ENCODE measurements around the gene ABCC1.

ABCC1 gene

GRCh38 chr16:15993946-15994665, 44.7 kb downstream of the ABCC1 start:
- no peak for DNase-seq (ENCODE audit: low spot score)

- DNase-seq (ENCODE audit: low spot score), result no peak
Observed at GRCh38 chr16:15996432-15997109, 47.2 kb downstream of the ABCC1 start.

GRCh38 chr16:16000685-16001084, 51.3 kb downstream of the ABCC1 start:
- DNase-seq (ENCODE audit: low spot score), result no peak

- no peak for DNase-seq (ENCODE audit: low spot score)
Observed at GRCh38 chr16:16001596-16002255, 52.3 kb downstream of the ABCC1 start.

- no peak for DNase-seq (ENCODE audit: low spot score)
Observed at GRCh38 chr16:16003719-16004313, 54.4 kb downstream of the ABCC1 start.

DNA sequence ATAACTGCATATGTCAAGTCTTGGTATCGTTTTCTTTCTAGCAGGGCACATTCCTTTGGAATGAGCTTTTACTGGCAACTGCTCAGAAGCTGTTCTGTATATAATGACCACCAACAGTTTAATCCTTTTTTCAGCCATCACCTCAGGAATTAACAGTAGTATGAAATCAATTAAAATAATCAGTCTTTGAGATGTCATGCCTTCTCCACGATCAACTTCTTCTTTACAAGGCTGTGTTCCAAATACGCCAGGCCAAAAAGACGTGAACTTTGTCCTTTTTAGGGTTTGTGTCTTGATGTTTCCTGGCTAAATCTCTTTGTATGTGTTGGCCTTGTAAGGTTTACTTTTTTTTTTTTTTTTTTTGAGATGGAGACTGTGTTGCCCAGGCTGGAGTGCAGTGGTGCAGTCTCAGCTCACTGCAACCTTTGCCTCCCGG, 54.9 kb downstream of the ABCC1 start:
- no peak for DNase-seq (ENCODE audit: low spot score)

DNA sequence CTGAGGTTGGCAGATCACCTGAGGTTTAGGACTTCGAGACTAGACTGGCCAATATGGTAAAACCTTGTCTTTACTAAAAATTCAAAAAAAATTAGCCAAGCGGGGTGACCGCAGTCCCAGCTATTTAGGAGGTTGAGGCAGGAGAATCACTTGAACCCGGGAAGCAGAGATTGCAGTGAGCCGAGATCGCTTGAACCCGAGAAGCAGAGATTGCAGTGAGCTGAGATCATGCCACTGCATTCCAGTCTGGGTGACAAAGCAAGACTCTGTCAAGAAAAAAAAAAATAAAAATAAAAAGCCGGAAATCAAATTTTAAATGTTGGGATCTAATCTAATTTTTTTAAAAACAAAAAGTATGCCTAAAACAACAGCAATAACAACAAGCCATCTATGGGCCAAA, 56.3 kb downstream of the ABCC1 start:
- no peak for DNase-seq (ENCODE audit: low spot score)

GRCh38 chr16:16006650-16007049, 57.2 kb downstream of the ABCC1 start:
- DNase-seq (ENCODE audit: low spot score), result no peak

DNA sequence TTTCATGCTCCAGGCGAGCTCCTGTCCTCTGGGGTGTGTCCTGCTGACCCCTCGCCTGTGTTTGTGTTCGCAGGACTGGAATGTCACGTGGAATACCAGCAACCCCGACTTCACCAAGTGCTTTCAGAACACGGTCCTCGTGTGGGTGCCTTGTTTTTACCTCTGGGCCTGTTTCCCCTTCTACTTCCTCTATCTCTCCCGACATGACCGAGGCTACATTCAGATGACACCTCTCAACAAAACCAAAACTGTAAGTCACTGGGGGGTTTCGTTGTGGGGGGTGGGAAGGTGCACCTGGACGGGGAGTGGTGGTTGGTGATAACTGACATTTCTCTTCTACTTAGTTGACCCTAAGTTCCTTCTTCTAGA, 58.3 kb downstream of the ABCC1 start:
- DNase-seq (ENCODE audit: low spot score), result no peak

DNA sequence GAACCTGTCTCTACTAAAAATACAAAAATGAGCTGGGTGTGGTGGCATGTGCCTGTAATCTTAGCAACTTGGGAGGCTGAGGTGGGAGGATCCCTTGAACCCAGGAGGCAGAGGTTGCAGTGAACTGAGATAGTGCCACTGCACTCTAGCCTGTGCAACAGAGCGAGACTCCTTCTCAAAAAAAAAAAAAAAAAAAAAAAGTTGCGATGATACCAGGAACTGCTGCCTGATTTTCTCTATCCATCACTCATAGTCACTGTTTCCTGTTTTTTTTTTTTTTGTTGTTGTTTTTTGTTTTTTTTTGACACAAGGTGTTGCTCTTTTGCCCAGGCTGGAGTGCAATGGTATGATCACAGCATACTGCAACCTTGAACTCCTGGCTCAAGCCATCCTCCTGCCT, 59.2 kb downstream of the ABCC1 start:
- DNase-seq (ENCODE audit: low spot score), result no peak

DNA sequence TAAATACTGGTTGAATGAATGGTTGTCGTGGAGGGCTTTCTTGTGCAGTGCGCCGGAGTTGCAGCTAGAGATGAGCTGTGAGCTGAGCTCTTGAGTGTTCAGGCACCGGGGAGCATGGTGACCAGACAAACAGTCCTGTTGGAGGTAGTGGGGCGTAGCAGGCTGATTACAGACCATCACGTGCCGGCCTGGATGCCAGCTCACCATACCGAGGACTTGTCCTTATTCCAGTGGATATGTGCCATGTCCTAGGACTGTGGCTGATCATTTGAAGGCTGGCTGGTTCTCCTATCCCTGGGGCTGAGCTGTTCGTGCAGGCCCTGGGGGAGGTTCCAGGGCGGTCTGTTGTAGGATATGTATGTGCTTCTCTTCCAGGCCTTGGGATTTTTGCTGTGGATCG, 60.0 kb downstream of the ABCC1 start:
- DNase-seq (ENCODE audit: low spot score), result no peak

DNA sequence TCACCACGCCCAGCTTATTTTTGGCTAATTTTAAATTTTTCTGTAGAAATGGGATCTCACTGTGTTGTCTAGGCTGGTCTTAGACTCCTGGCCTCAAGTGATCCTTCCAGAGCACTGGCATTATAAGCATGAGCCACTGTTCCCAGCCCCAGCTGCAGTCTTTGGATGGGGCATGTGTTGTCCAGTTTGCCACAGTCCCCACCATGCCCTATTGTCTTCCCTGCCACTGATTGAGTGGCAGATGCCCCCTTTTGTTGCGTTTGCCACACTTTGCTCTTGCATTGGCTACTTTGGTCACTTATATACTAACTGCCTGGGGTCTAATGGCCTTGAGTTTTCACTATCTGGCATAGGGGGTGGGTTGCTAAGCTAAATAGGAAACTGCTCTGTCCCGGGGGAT, 60.8 kb downstream of the ABCC1 start:
- DNase-seq (ENCODE audit: low spot score), result no peak

GRCh38 chr16:16012144-16012543, 62.7 kb downstream of the ABCC1 start:
- DNase-seq (ENCODE audit: low spot score), result no peak

- DNase-seq (ENCODE audit: low spot score), result no peak
Observed at GRCh38 chr16:16013812-16014211, 64.4 kb downstream of the ABCC1 start.

DNA sequence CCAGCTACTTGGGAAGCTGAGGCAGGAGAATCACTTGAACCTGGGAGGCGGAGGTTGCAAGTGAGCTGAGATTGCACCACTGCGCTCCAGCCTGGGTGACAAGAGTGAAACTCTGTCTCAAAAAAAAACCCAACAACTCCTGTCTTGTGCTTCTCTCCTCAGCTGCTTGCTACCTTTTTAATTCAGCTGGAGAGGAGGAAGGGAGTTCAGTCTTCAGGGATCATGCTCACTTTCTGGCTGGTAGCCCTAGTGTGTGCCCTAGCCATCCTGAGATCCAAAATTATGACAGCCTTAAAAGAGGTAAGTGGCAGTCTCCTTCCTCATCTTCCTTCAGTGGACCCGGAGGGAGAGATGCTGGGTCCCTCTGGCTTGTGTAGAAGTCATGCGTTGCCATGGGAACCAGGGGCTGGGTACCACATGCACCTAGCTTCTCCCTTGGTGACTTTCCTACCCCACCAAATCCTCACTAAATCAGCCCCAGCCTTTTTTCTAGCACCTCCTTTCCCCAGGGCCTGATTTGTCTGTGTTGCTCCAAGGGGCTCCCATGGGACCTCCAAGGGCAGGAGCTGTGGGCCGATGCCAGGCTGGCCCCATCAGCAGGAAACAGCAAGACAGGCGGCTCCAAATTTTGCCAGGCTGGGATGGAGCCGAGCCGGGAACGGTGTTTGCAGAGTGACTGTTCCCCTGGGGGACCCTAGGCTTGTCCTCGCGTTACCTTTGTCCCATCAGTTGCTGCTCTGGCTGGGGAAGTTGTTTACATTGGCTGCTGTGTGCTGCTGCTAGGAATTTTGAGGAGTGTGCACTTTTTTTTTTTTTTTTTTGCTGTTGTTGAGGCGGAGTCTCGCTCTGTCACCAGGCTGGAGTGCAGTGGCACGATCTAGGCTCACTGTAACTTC, 65.2 kb downstream of the ABCC1 start:
- DNase-seq (ENCODE audit: low spot score), result no peak

- no peak for DNase-seq (ENCODE audit: low spot score)
Observed at GRCh38 chr16:16015849-16016248, 66.4 kb downstream of the ABCC1 start.

DNA sequence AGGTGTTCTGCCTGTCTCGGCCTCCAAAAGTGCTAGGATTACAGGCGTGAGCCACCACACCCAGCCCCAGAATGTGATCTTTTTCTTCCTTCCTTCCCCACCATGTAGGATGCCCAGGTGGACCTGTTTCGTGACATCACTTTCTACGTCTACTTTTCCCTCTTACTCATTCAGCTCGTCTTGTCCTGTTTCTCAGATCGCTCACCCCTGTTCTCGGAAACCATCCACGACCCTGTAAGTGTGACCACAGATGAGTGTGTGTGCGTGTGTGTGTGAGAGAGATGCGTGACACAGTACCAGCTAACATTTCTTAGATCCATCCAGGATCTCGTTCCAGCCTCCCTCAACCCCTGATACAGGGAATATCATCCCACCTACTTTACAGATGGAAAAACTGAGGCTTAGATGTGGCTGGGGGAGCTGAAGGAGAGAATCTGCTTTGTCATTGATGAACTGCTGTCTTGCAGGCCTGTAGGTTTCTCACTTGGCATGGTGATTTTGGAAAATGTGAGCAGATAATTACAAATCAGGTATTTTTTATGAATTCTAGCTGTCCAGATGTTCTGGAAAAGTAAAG, 67.1 kb downstream of the ABCC1 start:
- DNase-seq (ENCODE audit: low spot score), result no peak

GRCh38 chr16:16017812-16018211, 68.4 kb downstream of the ABCC1 start:
- no peak for DNase-seq (ENCODE audit: low spot score)

DNA sequence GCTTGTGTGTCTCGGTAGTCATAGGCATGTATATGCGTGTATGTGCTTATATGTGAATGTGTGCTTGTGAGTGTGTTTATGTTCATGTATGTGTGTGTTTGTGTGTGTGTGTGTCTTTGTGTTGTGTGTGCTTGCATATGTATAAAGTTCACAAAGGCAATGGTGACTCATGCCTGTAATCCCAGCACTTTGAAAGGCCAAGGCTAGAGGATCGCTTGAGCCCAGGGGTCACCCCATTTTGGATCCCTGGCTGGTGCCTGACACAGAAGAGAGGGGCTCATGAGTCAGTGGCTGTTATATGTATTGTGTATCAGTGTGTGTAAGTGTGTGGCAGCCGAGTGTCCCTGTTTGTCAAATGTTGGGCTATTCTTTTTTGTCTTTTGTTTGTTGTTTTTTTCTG, 69.3 kb downstream of the ABCC1 start:
- no peak for DNase-seq (ENCODE audit: low spot score)

GRCh38 chr16:16019488-16019887, 70.1 kb downstream of the ABCC1 start:
- no peak for DNase-seq (ENCODE audit: low spot score)

DNA sequence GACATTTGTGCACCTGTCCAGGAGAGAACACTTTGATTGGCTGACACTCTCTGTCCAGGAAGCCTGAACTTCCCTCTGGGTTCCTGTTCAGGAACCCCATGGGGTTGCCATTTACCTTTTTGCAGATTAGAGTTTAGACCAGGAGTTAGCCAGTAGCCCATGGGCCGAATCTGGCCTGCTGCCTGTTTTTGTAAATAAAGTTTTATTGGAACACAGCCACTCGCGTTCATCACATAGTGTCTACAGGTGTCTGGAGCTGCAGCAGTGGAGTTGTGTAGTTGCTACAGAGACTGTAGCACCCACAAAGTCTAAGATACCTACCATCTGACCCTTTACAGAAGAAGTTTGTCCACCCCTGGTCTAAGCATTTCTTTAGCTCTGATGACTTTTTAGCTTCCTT, 70.9 kb downstream of the ABCC1 start:
- no peak for DNase-seq (ENCODE audit: low spot score)

- no peak for DNase-seq (ENCODE audit: low spot score)
Observed at GRCh38 chr16:16021020-16021419, 71.6 kb downstream of the ABCC1 start.

Measured in CD4-positive, alpha-beta T cell treated with Interleukin-6 at 100 ng/mL for 8 hours (primary cell).